Neural cell (in vitro differentiated cells): ENCODE data around the gene LCLAT1. TPM values are rescaled to one million over a fixed set of nuclear protein-coding genes. Genes with fewer than 3 reads are reported as not detected.

Experiments used
- H2AFZ ChIP-seq: fragments of 200-600, 300-800 bp; sonication (generic), shearing (Covaris generic); 2 replicates; pipeline ENCODE4 v1.6.0; 2014; ENCODE audit warnings: low read depth, mild to moderate bottlenecking, antibody characterized with exemption, low read length, moderate library complexity
- H3F3A ChIP-seq: fragments of 200-600 bp; shearing (Covaris generic); 2 replicates; pipeline ENCODE4 v1.6.1; 2016; ENCODE audit warnings: mild to moderate bottlenecking, moderate library complexity, mixed read lengths, antibody characterized with exemption, low read length; ENCODE audit not compliant: insufficient read depth, poor library complexity, severe bottlenecking
- H3K27ac ChIP-seq: fragments of 200-600, 300-800 bp; sonication (generic), shearing (Covaris generic); 2 replicates; pipeline ENCODE4 v1.5.1; 2014; ENCODE audit warnings: mild to moderate bottlenecking, low read length, moderate library complexity
- H3K27me3 ChIP-seq: fragments of 300-800, 200-600 bp; sonication (generic), shearing (Covaris generic); 2 replicates; pipeline ENCODE4 v1.6.0; 2014; ENCODE audit warnings: mild to moderate bottlenecking, low read depth, low read length, moderate library complexity; ENCODE audit not compliant: insufficient read depth
- H3K36me3 ChIP-seq: fragments of 300-800, 200-600 bp; sonication (generic), shearing (Covaris generic); 2 replicates; pipeline ENCODE4 v1.5.1; 2014; ENCODE audit warnings: mild to moderate bottlenecking, antibody characterized with exemption, low read length, moderate library complexity; ENCODE audit not compliant: insufficient read depth
- H3K4me2 ChIP-seq: fragments of 300-800, 200-600 bp; sonication (generic), shearing (Covaris generic); 2 replicates; pipeline ENCODE4 v1.6.0; 2014; ENCODE audit warnings: mild to moderate bottlenecking, low read length
- H3K4me3 ChIP-seq: fragments of 300-800, 200-600 bp; sonication (generic), shearing (Covaris generic); 2 replicates; pipeline ENCODE4 v1.5.1; 2014; ENCODE audit warnings: mild to moderate bottlenecking, low read length, moderate library complexity
- H3K79me2 ChIP-seq: fragments of 200-600 bp; shearing (Covaris generic); replicated peaks from 2 replicates; pipeline ENCODE4 v1.6.0; 2014; ENCODE audit warnings: mild to moderate bottlenecking, low read length, moderate library complexity; ENCODE audit not compliant: insufficient read depth
- H3K9ac ChIP-seq: fragments of 300-800, 200-600 bp; sonication (generic), shearing (Covaris generic); 2 replicates; pipeline ENCODE4 v1.6.1; 2016; ENCODE audit warnings: mild to moderate bottlenecking, low read length, mixed read lengths
- H3K9me2 ChIP-seq: fragments of 200-600 bp; shearing (Covaris generic); 2 replicates; pipeline ENCODE4 v1.6.1; 2016; ENCODE audit warnings: mild to moderate bottlenecking, low read length, mixed read lengths; ENCODE audit not compliant: insufficient read depth
- H3K9me3 ChIP-seq: fragments of 200-600, 300-800 bp; sonication (generic), shearing (Covaris generic); 2 replicates; pipeline ENCODE4 v1.6.1; 2016; ENCODE audit warnings: mild to moderate bottlenecking, mixed run types, low read length, moderate library complexity, mixed read lengths
- H4K20me1 ChIP-seq: fragments of 200-600 bp; shearing (Covaris generic); 2 replicates; pipeline ENCODE4 v1.6.1; 2016; ENCODE audit warnings: mild to moderate bottlenecking, mixed run types; ENCODE audit not compliant: insufficient read depth
- EP300 ChIP-seq: fragments of 450-650 bp; conservative IDR thresholded peaks from 2 replicates; pipeline ENCODE4 v1.6.1; 2014; ENCODE audit warnings: antibody characterized with exemption, mild to moderate bottlenecking, moderate library complexity; ENCODE audit not compliant: poor library complexity, severe bottlenecking
- EZH2 ChIP-seq: fragments of 200-600, 300-800 bp; shearing (Covaris generic), sonication (generic); IDR thresholded peaks from 2 replicates; pipeline ENCODE4 v1.6.1; 2014; ENCODE audit warnings: antibody characterized with exemption, low read length, borderline replicate concordance, mild to moderate bottlenecking; ENCODE audit not compliant: insufficient read depth, poor library complexity, severe bottlenecking
- MXI1 ChIP-seq: fragments of 450-650 bp; conservative IDR thresholded peaks from 2 replicates; pipeline ENCODE4 v1.6.1; 2014; ENCODE audit warnings: antibody characterized with exemption, mild to moderate bottlenecking; ENCODE audit not compliant: poor library complexity, severe bottlenecking
- POLR2AphosphoS5 ChIP-seq: IDR thresholded peaks from 2 replicates; pipeline ENCODE4 v1.6.1; 2012
- RAD21 ChIP-seq: fragments of 450-650 bp; conservative IDR thresholded peaks from 2 replicates; pipeline ENCODE4 v1.6.1; 2014; ENCODE audit warnings: antibody characterized with exemption, mild to moderate bottlenecking, moderate library complexity
- SMC3 ChIP-seq: fragments of 450-650 bp; conservative IDR thresholded peaks from 2 replicates; pipeline ENCODE4 v1.6.1; 2014; ENCODE audit warnings: antibody characterized with exemption, mild to moderate bottlenecking, moderate library complexity; ENCODE audit not compliant: poor library complexity
- TAF1 ChIP-seq: IDR thresholded peaks from 2 replicates; pipeline ENCODE4 v1.6.1; 2012; ENCODE audit warnings: low read depth
- polyA plus RNA-seq: library from polyadenylated mRNA; depleted of rRNA; stranded (reverse); fragments of >200 nt; gene quantifications from 2 replicates; pipeline ENCODE4 v1.2.3, GENCODE V29; 2014
- TF ChIP-seq, protein P1 (sequence below): IDR thresholded peaks from 2 replicates; pipeline ENCODE4 v1.6.1; 2012; ENCODE audit warnings: borderline replicate concordance
- TF ChIP-seq, protein P2 (sequence below): fragments of 450-650 bp; IDR thresholded peaks from 2 replicates; pipeline ENCODE4 v1.5.1; 2014; ENCODE audit warnings: antibody characterized with exemption, mild to moderate bottlenecking, moderate library complexity; ENCODE audit not compliant: poor library complexity, severe bottlenecking

LCLAT1 gene
- polyA plus RNA-seq, 1 donor from 2014 or later, result 5.8 TPM

DNA sequence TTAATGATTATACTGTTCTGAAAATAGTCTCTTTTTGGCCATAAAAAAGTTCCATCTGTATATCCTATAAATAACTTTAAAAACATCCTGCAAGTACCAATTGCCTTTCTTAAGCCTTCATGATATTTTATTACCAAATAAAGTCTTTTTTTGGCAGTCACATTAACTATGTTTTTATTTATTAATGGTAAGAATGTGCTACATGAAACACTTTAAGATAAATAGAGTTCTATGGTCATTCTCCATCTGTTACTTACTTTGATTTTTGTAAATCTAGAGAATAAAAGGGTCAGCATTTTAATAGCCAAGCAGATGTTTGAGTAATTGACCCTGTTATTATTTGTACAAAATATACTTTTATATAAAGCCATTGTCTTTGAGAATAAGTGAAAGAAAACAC lies 52.6 kb downstream of the LCLAT1 start:
- no peaks in the 10 kb centered on the region for H3F3A ChIP-seq
- H3K9me3 ChIP-seq, result no peaks in the 10 kb centered on the region
- H4K20me1 ChIP-seq, result no peaks in the 10 kb centered on the region
- no peak overlapping the region for H3K9ac ChIP-seq
- no peak overlapping the region for H3K4me2 ChIP-seq
- H3K36me3 ChIP-seq, result no peaks in the 10 kb centered on the region
- H3K79me2 ChIP-seq, result no peaks in the 10 kb centered on the region
- no peaks in the 10 kb centered on the region for H3K9me2 ChIP-seq
- H2AFZ ChIP-seq, result no peak overlapping the region
- TF ChIP-seq, protein P1, sequence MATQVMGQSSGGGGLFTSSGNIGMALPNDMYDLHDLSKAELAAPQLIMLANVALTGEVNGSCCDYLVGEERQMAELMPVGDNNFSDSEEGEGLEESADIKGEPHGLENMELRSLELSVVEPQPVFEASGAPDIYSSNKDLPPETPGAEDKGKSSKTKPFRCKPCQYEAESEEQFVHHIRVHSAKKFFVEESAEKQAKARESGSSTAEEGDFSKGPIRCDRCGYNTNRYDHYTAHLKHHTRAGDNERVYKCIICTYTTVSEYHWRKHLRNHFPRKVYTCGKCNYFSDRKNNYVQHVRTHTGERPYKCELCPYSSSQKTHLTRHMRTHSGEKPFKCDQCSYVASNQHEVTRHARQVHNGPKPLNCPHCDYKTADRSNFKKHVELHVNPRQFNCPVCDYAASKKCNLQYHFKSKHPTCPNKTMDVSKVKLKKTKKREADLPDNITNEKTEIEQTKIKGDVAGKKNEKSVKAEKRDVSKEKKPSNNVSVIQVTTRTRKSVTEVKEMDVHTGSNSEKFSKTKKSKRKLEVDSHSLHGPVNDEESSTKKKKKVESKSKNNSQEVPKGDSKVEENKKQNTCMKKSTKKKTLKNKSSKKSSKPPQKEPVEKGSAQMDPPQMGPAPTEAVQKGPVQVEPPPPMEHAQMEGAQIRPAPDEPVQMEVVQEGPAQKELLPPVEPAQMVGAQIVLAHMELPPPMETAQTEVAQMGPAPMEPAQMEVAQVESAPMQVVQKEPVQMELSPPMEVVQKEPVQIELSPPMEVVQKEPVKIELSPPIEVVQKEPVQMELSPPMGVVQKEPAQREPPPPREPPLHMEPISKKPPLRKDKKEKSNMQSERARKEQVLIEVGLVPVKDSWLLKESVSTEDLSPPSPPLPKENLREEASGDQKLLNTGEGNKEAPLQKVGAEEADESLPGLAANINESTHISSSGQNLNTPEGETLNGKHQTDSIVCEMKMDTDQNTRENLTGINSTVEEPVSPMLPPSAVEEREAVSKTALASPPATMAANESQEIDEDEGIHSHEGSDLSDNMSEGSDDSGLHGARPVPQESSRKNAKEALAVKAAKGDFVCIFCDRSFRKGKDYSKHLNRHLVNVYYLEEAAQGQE, result no peak
- TF ChIP-seq SMC3 (no peak), POLR2AphosphoS5 (no peak), MXI1 (no peak), RAD21 (no peak), EP300 (no peak), EZH2 (no peak), TAF1 (no peak)
- TF ChIP-seq, protein P2, sequence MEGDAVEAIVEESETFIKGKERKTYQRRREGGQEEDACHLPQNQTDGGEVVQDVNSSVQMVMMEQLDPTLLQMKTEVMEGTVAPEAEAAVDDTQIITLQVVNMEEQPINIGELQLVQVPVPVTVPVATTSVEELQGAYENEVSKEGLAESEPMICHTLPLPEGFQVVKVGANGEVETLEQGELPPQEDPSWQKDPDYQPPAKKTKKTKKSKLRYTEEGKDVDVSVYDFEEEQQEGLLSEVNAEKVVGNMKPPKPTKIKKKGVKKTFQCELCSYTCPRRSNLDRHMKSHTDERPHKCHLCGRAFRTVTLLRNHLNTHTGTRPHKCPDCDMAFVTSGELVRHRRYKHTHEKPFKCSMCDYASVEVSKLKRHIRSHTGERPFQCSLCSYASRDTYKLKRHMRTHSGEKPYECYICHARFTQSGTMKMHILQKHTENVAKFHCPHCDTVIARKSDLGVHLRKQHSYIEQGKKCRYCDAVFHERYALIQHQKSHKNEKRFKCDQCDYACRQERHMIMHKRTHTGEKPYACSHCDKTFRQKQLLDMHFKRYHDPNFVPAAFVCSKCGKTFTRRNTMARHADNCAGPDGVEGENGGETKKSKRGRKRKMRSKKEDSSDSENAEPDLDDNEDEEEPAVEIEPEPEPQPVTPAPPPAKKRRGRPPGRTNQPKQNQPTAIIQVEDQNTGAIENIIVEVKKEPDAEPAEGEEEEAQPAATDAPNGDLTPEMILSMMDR, result no peak
- H3K27me3 ChIP-seq, result no peaks in the 10 kb centered on the region
- no peak overlapping the region for H3K4me3 ChIP-seq
- H3K27ac ChIP-seq, result no peak overlapping the region

DNA sequence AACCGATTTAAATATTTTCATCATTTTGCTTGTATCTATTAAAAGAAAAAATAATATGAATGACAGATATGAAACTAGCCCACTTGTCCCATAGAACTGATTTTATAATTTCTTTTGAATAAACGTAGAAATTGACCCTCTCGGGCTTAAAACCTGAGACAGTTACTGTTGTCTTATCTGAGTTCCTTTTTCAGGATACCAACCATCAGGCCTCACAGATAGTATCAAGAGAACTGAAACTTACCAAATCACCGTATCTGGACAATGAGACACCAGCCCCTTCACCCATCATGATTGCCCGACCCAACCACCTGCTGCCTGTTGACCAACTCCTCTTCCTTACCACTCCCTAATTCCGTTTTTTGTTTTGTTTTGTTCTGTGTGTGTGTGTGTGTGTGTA lies 53.7 kb downstream of the LCLAT1 start:
- no peaks in the 10 kb centered on the region for H3K27me3 ChIP-seq
- no peak overlapping the region for H3K9ac ChIP-seq
- no peak overlapping the region for H3K4me2 ChIP-seq
- H3K9me3 ChIP-seq, result no peaks in the 10 kb centered on the region
- no peaks in the 10 kb centered on the region for H3K79me2 ChIP-seq
- no peaks in the 10 kb centered on the region for H3K36me3 ChIP-seq
- H4K20me1 ChIP-seq, result no peaks in the 10 kb centered on the region
- H3F3A ChIP-seq, result no peaks in the 10 kb centered on the region
- H3K4me3 ChIP-seq, result no peak overlapping the region
- TF ChIP-seq EP300, result no peak
- TF ChIP-seq MXI1, result no peak
- TF ChIP-seq, protein P2, result no peak
- TF ChIP-seq, protein P1, result no peak
- no peak for TF ChIP-seq EZH2
- no peak for TF ChIP-seq RAD21
- no peaks in the 10 kb centered on the region for H3K9me2 ChIP-seq
- no peak overlapping the region for H2AFZ ChIP-seq
- H3K27ac ChIP-seq, result no peak overlapping the region
